ENCODE measurements around the gene NXNL1. TPM values are rescaled to one million over a fixed set of nuclear protein-coding genes. Genes with fewer than 3 reads are reported as not detected.

Gene NXNL1
- total RNA-seq, 1 experiment from 2014 or later = not detected

- Mint-ChIP-seq H3K36me3 (ENCODE audit: insufficient read depth, unreplicated experiment) (no peaks in the 10 kb centered on the region), H3K4me3 (ENCODE audit: unreplicated experiment) (no peak overlapping the region), H3K4me1 (ENCODE audit: insufficient read depth, unreplicated experiment) (peaks cover 32% of the 10 kb centered on the region), H3K9me3 (ENCODE audit: unreplicated experiment) (no peaks in the 10 kb centered on the region), H3K27ac (ENCODE audit: low read depth, unreplicated experiment) (no peak overlapping the region), H3K27me3 (ENCODE audit: insufficient read depth, unreplicated experiment) (no peaks in the 10 kb centered on the region)
- no TSS peak for BruUV-seq (replicated peaks)
- ChIA-PET POLR2A (interaction anchor here (0.6 to 1.5 kb wide), 7 partner anchors 14 to 340 kb away, joined by 3 to 6 read pairs (median 4); partner anchors contain the start of genes DDA1 and MVB12A), CTCF (interaction anchor here (0.6 to 3.3 kb wide), 13 partner anchors 13 to 1700 kb away, joined by 3 to 32 read pairs (median 4); partner anchors contain the start of genes CCDC194 and DDA1)
- intact Hi-C loops (cut with micrococcal nuclease) = loop anchor here (1.0 to 10.0 kb wide), 7 partner anchors 14 to 402 kb away; partner anchors contain the start of gene RPL18A
- no peak for DNase-seq (ENCODE audit: unreplicated experiment)
- TF ChIP-seq CTCF (IDR thresholded peaks at IDR 0.05; ENCODE audit: unreplicated experiment) = no peak
These were observed 5.7 kb upstream of the NXNL1 start for GRCh38 chr19:17466487-17466850.

- POLR2A ChIA-PET = no interaction called here
- Mint-ChIP-seq H3K9me3 (ENCODE audit: unreplicated experiment) (no peaks in the 10 kb centered on the region), H3K27me3 (ENCODE audit: insufficient read depth, unreplicated experiment) (no peaks in the 10 kb centered on the region), H3K4me1 (ENCODE audit: insufficient read depth, unreplicated experiment) (no peaks in the 10 kb centered on the region), H3K4me3 (ENCODE audit: unreplicated experiment) (no peak overlapping the region), H3K27ac (ENCODE audit: low read depth, unreplicated experiment) (no peak overlapping the region), H3K36me3 (ENCODE audit: insufficient read depth, unreplicated experiment) (no peaks in the 10 kb centered on the region)
- DNase-seq (ENCODE audit: unreplicated experiment) = peak; percentile 37
- intact Hi-C loops (cut with micrococcal nuclease) = no loop called here
- no peak for TF ChIP-seq CTCF (IDR thresholded peaks at IDR 0.05; ENCODE audit: unreplicated experiment)
- BruUV-seq (replicated peaks) = no TSS peak
- CTCF ChIA-PET = no interaction called here
These were observed 1.8 kb downstream of the NXNL1 start for GRCh38 chr19:17458970-17459369.

GRCh38 chr19:17457616-17458015, 3.1 kb downstream of the NXNL1 start:
- no peaks in the 10 kb centered on the region for H3K27me3 Mint-ChIP-seq (ENCODE audit: insufficient read depth, unreplicated experiment)
- H3K36me3 Mint-ChIP-seq (ENCODE audit: insufficient read depth, unreplicated experiment) = no peaks in the 10 kb centered on the region
- H3K27ac Mint-ChIP-seq (ENCODE audit: low read depth, unreplicated experiment) = no peak overlapping the region
- ChIA-PET CTCF (interaction anchor here (0.6 to 0.9 kb wide), 5 partner anchors 9 to 327 kb away, joined by 3 to 4 read pairs (median 3); no protein-coding TSS in a partner anchor), POLR2A (no interaction called here)
- H3K9me3 Mint-ChIP-seq (ENCODE audit: unreplicated experiment) = no peaks in the 10 kb centered on the region
- intact Hi-C loops (cut with micrococcal nuclease) = no loop called here
- no peaks in the 10 kb centered on the region for H3K4me1 Mint-ChIP-seq (ENCODE audit: insufficient read depth, unreplicated experiment)
- no peak overlapping the region for H3K4me3 Mint-ChIP-seq (ENCODE audit: unreplicated experiment)
- no TSS peak for BruUV-seq (replicated peaks)
- no peak for DNase-seq (ENCODE audit: unreplicated experiment)
- no peak for TF ChIP-seq CTCF (IDR thresholded peaks at IDR 0.05; ENCODE audit: unreplicated experiment)

GRCh38 chr19:17456127-17456526, 4.6 kb downstream of the NXNL1 start:
- Mint-ChIP-seq H3K27ac (ENCODE audit: low read depth, unreplicated experiment) (no peak overlapping the region), H3K36me3 (ENCODE audit: insufficient read depth, unreplicated experiment) (no peaks in the 10 kb centered on the region), H3K4me3 (ENCODE audit: unreplicated experiment) (no peak overlapping the region), H3K4me1 (ENCODE audit: insufficient read depth, unreplicated experiment) (no peaks in the 10 kb centered on the region), H3K27me3 (ENCODE audit: insufficient read depth, unreplicated experiment) (no peaks in the 10 kb centered on the region), H3K9me3 (ENCODE audit: unreplicated experiment) (no peaks in the 10 kb centered on the region)
- TF ChIP-seq CTCF (IDR thresholded peaks at IDR 0.05; ENCODE audit: unreplicated experiment) = no peak
- POLR2A ChIA-PET = no interaction called here
- CTCF ChIA-PET = no interaction called here
- intact Hi-C loops (cut with micrococcal nuclease) = no loop called here
- no TSS peak for BruUV-seq (replicated peaks)
- no peak for DNase-seq (ENCODE audit: unreplicated experiment)
